ENCODE measurements around the gene WDR1.
A peak's percentile ranks its signal among the peaks of the same experiment; 100 is the strongest.

The WDR1 gene

GRCh38 chr4:10116569-10117358, at the start of gene WDR1:
WDR1 (minus strand) TSS chr4:10116799; CDS start chr4:10116666, 133 bp downstream.
- peak; percentile 92 for DNase-seq (ENCODE audit: low read depth)

DNA sequence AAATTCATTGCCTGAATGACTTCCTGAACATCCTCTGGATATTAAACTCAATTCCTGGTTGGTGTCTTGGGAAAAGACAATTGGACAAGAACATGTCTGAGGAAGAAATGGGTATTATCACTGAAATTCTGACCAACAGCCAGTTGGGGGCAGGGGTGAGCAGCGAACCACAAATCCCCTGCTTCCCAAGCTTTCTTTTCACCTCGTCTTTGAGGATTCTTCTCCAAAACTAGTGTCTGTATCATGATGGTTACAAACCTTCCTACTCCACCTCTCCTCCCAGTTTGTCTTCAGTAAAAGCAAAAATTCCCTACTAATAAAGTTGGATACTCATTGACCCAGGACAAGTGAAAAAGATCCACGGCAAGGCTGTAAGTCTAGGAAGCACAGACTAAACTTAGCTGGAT, 48.3 kb upstream of the WDR1 start:
- DNase-seq (ENCODE audit: low read depth) = peak; percentile 55

DNA sequence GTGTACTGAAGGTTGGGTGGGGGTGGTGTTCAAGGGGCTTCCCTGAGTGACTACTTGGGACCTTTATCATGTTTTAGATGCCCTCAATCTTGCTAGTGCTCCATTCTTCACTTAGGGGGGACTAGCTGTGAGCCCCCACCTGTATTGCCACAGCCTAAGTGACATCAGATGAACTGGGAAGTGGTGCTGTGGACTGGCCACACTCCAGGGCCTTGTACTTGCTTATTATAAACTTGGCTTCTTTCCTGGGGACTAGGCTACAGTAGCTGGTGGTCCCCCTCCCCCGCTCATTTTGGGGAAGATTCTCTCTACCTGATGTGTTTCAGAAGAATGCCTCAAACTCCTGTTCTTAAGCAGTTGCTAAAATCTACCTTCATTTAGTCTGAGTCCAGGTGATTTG, 46.7 kb upstream of the WDR1 start:
- DNase-seq (ENCODE audit: low read depth) = no peak

DNA sequence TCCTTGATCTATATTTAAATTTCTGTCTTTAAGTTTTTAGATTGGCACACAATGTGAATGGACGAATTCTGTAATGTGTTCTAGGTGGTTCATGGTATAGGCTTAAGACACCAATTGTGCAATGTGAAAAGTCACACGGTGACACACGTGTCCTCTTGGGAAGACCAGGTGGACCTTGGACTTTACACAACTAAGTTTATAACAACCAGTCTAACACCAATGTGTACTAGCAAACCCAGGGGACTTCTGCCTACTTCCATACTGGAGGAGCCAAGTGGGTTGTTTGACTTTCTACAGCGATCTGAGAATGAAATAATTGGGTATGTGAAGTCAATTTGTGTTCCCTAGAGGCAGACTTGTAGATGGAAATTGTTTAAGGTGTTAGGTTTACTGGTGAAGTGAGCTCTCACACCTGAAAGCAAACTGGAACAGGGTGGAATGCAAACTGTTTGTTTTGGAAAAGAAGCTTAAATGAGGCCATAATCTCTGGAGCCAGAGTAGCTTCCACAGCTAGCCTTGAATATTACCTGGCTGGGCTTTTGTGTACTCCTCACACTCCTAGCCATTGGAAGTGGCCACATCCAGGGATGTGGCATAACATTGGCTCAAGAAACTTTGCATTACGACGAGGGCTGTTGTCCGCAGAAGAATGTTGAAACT, 45.9 kb upstream of the WDR1 start:
- DNase-seq (ENCODE audit: low read depth) = no peak

DNA sequence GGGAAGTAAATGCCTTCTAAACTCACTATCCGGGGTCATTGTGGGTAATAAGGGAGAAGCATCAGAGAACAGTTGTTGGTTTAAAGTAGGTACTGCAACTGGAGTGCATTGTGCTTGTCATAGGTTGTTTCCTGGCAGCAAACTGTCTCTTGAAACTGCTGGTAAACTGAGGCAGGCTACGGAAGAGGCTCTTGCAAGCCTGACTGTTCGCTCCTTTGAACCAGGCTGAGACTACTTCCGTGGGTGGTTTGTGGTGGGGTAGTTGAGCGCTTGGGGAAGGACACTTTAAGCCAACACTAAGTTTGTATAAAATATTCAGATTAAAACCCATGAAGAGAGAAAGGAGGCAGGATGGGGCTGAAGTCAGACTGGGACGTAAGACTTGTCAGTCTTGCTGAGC, 45.2 kb upstream of the WDR1 start:
- no peak for DNase-seq (ENCODE audit: low read depth)

GRCh38 chr4:10161146-10161545, 44.5 kb upstream of the WDR1 start:
- no peak for DNase-seq (ENCODE audit: low read depth)

DNA sequence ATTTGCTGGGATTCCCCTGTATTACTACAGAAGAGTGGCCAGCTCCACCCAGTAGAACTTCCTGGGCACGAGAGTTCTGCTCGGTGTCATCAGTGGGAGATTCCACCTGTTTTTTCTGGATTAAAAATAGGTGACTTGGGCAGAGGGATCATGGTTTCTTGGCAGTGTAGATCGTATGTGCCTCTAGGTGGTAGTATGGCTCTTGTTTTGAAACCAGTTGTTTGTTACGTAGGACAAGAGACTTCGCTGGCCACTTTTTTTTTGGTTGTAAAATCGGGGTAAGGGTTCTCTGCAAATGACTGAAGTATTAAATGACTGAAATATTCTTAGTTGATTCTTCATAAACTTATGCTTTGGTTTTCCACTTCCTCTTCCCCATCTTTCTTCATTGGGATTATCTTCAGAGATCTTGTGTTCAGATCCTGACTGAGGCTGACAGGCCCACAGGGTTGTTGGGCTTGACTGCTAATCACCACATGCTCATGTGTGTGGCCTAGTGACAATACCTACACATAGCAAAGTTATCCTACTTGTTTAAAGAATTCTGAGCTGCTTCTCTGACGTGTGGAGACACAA, 43.8 kb upstream of the WDR1 start:
- peak; percentile 39 for DNase-seq (ENCODE audit: low read depth)

GRCh38 chr4:10159671-10160070, 43.1 kb upstream of the WDR1 start:
- DNase-seq (ENCODE audit: low read depth) = no peak

GRCh38 chr4:10158333-10158942, 41.8 kb upstream of the WDR1 start:
- no peak for DNase-seq (ENCODE audit: low read depth)

DNA sequence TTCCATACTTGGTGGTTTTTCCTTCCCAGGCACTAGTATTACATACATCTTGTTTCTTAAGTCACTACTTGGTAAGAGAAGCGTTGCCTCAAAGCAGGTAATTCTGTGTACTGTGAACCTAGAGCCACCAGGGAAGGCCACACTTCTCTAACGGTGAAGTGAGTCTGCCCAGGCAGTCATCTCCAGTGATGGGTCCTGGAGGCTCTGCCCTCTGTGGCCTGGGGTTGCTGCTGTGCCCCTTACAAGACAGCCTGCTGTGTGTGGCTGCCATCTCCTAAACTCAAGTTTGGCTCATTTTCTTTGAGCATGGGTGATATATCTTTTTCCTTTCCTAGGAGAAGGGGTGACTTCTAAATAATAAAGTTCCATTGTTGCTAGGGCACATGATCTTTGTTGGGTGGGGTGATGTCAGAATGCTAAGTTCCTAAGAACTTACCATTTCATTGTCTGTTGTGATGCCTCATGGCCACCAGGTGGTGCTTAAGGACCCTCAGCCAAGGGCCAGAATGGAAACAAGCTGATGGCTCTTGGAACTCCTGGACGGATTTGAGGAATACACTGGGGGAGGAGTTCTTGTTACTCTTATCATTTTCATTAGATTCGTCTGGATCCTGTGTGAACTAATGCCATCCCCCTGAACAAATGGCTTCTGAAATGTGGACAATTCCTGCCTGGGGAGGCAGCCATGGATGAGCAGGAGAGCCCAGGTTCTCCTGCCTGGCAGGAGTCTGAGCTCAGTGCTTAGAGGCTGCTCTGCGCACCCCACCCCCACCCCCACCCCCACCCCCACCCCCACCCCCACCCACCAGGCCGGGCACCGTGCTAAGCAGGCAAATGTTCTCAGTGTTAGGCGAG, 41.1 kb upstream of the WDR1 start:
- DNase-seq (ENCODE audit: low read depth) = peak; percentile 76

- no peak for DNase-seq (ENCODE audit: low read depth)
These were observed 37.6 kb upstream of the WDR1 start for GRCh38 chr4:10154241-10154640.

- DNase-seq (ENCODE audit: low read depth) = no peak
These were observed 36.6 kb upstream of the WDR1 start for GRCh38 chr4:10153161-10153560.

DNA sequence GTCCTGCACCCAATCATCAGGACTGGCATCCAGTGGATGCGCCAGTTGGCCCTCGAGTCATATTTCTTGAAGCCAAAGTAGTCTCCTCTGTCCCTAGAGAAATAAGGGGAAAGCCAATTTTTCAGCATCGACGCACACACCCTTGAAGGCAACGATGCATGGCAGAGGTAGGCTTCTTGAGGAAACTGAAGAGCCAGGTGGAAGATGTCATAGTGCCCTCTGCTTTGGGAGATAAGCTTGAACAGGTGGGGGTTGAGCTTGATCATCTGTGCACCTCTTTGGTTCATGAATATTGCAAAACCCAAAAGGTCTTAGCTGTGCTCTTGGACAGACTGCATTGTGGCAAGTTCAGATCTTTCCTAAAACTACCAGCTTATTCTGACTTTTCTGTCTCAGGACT, 34.6 kb upstream of the WDR1 start:
- DNase-seq (ENCODE audit: low read depth) = no peak

- DNase-seq (ENCODE audit: low read depth) = no peak
These were observed 28.4 kb upstream of the WDR1 start for GRCh38 chr4:10144966-10145365.

DNA sequence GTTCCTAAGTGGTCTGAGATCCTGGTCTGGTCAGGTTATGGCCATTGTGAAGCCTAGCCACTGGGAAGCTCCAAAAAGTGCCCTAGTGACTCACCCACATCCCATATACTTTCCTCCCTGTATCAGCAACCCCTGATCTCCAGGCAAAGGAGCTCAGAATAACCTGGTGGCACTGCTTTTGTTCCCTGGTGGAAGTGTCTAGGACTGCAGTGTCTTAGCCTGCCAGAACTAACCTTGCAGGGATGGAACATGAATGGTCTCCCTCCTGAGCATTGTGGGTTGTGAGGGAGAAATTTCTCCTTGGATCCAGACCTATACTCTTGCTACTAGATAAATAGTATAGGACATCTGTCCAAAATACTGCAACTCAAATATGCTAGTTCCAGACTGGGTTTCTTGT, 27.9 kb upstream of the WDR1 start:
- no peak for DNase-seq (ENCODE audit: low read depth)

DNA sequence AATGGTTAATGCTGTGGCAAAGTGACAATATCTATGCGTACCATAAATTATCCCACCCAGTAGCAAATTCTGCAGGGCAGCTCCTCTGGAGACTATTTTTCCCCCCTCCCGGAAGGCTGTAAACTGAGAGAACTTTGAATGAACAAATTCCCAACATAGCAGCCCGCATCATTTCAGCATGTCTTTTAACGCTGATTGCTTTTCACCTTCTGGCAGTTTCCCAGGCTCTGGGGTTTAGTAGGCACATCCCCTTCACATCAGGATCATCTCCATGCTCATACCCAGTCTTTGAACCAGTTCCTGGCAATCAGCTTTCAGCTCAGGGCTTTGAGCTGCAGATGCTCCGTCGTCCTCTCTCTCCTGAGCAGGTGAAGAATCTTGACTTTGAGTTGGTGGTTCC, 26.6 kb upstream of the WDR1 start:
- DNase-seq (ENCODE audit: low read depth) = no peak

- DNase-seq (ENCODE audit: low read depth) = no peak
These were observed 24.5 kb upstream of the WDR1 start for GRCh38 chr4:10140866-10141759.

- no peak for DNase-seq (ENCODE audit: low read depth)
These were observed 22.9 kb upstream of the WDR1 start for GRCh38 chr4:10139518-10139917.

DNA sequence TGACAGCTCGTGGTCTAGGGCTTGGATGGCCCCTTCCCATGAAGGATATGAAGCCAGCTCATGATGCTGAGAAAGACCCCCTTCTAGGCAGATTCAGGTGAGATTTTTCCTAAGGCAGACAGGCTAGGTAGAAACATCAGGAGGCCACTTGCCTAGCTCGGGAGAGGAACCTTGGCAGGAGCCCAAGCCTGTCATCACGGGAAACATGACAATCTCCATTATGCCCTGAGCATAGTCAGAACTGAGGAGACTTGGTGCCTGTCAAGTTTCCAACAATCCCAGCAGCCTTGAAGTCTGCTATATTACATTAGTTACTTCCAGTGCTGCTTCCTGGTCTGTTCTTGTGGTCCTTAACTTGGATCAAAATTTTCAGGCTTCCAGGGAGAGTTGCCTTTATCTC, 18.7 kb upstream of the WDR1 start:
- DNase-seq (ENCODE audit: low read depth) = no peak

GRCh38 chr4:10134141-10134540, 17.5 kb upstream of the WDR1 start:
- no peak for DNase-seq (ENCODE audit: low read depth)

DNA sequence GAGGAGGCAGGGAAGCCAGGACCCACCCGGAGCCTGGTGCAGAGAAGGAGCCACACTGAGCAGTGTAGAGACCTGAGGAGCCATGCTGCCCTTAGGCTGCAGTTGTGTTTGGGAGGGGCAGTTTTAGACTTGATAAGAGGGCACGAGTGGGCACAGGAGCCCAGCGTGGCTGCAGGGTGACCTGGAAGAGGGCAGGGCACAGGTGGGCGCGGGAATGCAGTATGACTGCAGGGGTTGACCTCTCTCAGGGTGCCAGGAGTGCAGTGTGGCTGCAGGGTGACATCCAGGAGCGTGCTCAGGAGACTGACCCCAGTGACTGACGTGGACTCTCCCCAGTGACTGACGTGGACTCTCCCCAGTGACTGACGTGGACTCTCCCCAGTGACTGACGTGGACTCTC, 14.6 kb upstream of the WDR1 start:
- DNase-seq (ENCODE audit: low read depth) = no peak

All from ELR (cell line).